ENCODE measurements around the gene KCTD1. TPM values are rescaled to one million over a fixed set of nuclear protein-coding genes. Genes with fewer than 3 reads are reported as not detected.

KCTD1 gene
- total RNA-seq, 6 experiments from 2014 or later = 2.9 to 6.8 (median 4.8) TPM

GRCh38 chr18:26521617-26522016, 26.7 kb downstream of the KCTD1 start:
- TF ChIP-seq, protein P1, sequence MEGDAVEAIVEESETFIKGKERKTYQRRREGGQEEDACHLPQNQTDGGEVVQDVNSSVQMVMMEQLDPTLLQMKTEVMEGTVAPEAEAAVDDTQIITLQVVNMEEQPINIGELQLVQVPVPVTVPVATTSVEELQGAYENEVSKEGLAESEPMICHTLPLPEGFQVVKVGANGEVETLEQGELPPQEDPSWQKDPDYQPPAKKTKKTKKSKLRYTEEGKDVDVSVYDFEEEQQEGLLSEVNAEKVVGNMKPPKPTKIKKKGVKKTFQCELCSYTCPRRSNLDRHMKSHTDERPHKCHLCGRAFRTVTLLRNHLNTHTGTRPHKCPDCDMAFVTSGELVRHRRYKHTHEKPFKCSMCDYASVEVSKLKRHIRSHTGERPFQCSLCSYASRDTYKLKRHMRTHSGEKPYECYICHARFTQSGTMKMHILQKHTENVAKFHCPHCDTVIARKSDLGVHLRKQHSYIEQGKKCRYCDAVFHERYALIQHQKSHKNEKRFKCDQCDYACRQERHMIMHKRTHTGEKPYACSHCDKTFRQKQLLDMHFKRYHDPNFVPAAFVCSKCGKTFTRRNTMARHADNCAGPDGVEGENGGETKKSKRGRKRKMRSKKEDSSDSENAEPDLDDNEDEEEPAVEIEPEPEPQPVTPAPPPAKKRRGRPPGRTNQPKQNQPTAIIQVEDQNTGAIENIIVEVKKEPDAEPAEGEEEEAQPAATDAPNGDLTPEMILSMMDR (IDR thresholded peaks at IDR 0.05) = no peak
- no peak for TF ChIP-seq POLR2A (IDR thresholded peaks at IDR 0.05)
- Histone ChIP-seq H3K4me1 (no peaks in the 10 kb centered on the region), H3K9me3 (no peaks in the 10 kb centered on the region), H3K27ac (no peak overlapping the region), H3K36me3 (no peaks in the 10 kb centered on the region), H3K27me3 (no peaks in the 10 kb centered on the region), H3K4me3 (no peak overlapping the region)
- 59% methylated on average over 4 of the region's 4 CpGs for WGBS (ENCODE audit: insufficient coverage, low coverage, low lambda C conversion rate, missing lambda C conversion rate)
- no peak for ATAC-seq
- intact Hi-C loops (cut with DNase I) = no loop called here
- no peak for DNase-seq

DNA sequence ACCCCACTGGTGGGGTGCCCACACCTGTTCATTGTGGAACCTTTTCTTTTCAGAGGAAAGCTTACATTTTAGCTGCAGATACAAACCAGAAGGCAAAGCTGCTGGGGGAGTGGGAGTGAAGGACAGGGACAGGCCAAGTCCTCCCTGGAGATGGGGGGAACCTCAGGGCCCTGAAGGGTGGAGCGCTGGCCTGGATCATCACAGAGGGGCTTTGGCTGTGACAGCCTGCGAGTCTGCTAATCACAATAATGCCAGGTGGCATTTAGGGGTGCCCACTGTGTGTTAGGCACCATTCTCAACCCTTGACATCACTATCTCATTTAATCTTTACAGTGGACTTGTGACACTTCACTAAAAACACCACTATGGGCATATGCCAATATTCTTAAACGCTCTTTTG, 27.4 kb downstream of the KCTD1 start:
- WGBS (ENCODE audit: insufficient coverage, low coverage, low lambda C conversion rate, missing lambda C conversion rate) = 89% methylated on average over 1 of the region's 3 CpGs
- no peak for ATAC-seq
- H3K9me3 ChIP-seq = no peaks in the 10 kb centered on the region

GRCh38 chr18:26519114-26519513, 29.2 kb downstream of the KCTD1 start:
- DNase-seq (no peak), ATAC-seq (no peak)
- intact Hi-C loops (cut with DNase I) = no loop called here
- H3K4me1 ChIP-seq = no peaks in the 10 kb centered on the region
- no peaks in the 10 kb centered on the region for H3K36me3 ChIP-seq
- H3K27me3 ChIP-seq = no peaks in the 10 kb centered on the region
- WGBS (ENCODE audit: insufficient coverage, low coverage, low lambda C conversion rate, missing lambda C conversion rate) = 81% methylated on average over 4 of the region's 4 CpGs
- no peaks in the 10 kb centered on the region for H3K9me3 ChIP-seq
- H3K27ac ChIP-seq = no peak overlapping the region
- TF ChIP-seq POLR2A (IDR thresholded peaks at IDR 0.05) = no peak
- TF ChIP-seq, protein P1 (IDR thresholded peaks at IDR 0.05) = no peak
- no peak overlapping the region for H3K4me3 ChIP-seq

More for the DNA sequence above, 27.4 kb downstream of the KCTD1 start:
- TF ChIP-seq, protein P1 (IDR thresholded peaks at IDR 0.05) = no peak
- TF ChIP-seq POLR2A (IDR thresholded peaks at IDR 0.05) = no peak
- DNase-seq = no peak
- no peaks in the 10 kb centered on the region for H3K4me1 ChIP-seq
- no peak overlapping the region for H3K4me3 ChIP-seq
- intact Hi-C loops (cut with DNase I) = no loop called here
- H3K27ac ChIP-seq = no peak overlapping the region
- no peaks in the 10 kb centered on the region for H3K27me3 ChIP-seq
- H3K36me3 ChIP-seq = no peaks in the 10 kb centered on the region

DNA sequence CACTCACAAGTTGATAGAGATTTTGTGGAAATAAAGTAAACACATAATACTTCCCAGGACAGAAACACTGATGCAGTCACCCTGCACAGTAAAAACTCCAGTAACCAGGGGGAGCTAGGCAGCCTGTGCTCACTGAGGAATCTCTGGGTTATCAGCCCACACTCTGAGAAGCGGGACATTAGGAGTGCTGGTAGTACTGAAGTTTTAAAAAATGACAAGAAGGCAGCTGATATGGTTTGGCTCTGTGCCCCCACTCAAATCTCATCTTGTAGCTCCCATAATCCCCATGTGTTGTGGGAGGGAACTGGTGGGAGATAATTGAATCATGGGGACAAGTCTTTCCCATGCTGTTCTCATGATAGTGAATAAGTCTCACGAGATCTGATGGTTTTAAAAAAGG, 31.4 kb downstream of the KCTD1 start:
- Histone ChIP-seq H3K4me1 (no peaks in the 10 kb centered on the region), H3K9me3 (no peaks in the 10 kb centered on the region), H3K4me3 (no peak overlapping the region), H3K27ac (no peak overlapping the region), H3K36me3 (no peaks in the 10 kb centered on the region), H3K27me3 (no peaks in the 10 kb centered on the region)
- intact Hi-C loops (cut with DNase I) = no loop called here
- ATAC-seq = no peak
- DNase-seq = no peak
- TF ChIP-seq, protein P1 (IDR thresholded peaks at IDR 0.05) = no peak
- no peak for TF ChIP-seq POLR2A (IDR thresholded peaks at IDR 0.05)
- 73% methylated on average over 2 of the region's 2 CpGs for WGBS (ENCODE audit: insufficient coverage, low coverage, low lambda C conversion rate, missing lambda C conversion rate)
